ENCODE data around the gene ZRANB1.
"Not testable (repeated sequence)": the region's sequence is repeated elsewhere in the genome, so short reads cannot be mapped to it uniquely, and the experiment has no call there.

The ZRANB1 gene

DNA sequence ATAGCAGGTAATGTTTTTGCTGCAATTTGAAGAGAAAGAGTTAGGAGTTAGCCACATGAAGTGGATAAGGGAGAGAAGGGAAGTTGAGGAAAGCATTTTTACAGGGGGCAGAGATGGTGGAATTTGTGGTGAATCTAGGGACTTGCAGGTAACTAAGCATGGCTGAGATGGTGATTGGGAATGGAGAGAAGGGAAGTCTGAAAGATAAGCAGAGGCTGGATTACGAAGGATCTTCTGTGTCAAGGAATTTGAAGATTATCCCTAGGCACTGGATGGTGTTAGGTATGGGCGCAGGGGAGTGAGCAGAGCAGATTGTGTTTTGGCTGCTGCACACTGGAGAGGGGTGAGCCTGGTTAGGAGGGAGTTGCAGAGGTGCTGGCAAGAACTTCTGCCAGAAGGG, 25.3 kb downstream of the ZRANB1 start:
- no peak for FAIRE-seq

DNA sequence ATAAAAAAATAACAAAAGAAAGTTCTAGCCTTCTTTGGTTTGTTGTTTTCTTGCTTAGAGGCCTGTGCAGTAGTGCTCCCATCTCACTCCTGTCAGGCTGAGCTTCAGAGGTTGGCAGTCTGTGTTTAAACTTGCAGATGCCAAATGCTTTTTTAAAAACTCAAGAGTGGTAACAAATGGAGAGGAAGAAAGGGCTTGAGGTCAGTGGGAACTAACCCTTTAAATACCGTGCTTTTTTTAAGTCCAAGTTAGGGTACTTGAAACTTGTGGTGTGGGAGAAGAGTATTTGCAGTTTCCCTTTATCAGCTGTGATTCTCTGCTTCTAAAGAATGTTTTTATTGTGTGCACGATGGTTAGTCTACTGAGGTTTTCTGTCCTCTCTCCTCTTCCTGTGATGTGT, 29.4 kb downstream of the ZRANB1 start:
- no peak for FAIRE-seq

DNA sequence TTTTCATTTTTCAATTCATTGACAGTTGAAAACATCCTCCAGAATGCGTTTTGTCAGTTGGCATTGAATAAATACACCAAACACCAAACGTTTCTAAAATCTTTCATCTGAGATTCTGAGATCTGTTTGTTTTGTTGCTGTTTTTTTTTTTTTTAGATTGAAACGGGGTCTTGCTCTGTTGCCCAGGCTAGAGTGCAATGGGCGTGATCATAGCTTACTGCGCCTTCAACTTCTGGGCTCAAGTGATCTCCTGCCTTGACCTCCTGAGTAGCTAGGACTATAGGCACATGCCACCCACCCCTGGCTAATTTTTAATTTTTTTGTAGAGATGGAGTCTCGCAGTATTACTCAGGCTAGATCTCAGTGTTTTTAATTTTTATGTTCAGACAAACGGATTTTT, 30.7 kb downstream of the ZRANB1 start:
- no peak for FAIRE-seq

DNA sequence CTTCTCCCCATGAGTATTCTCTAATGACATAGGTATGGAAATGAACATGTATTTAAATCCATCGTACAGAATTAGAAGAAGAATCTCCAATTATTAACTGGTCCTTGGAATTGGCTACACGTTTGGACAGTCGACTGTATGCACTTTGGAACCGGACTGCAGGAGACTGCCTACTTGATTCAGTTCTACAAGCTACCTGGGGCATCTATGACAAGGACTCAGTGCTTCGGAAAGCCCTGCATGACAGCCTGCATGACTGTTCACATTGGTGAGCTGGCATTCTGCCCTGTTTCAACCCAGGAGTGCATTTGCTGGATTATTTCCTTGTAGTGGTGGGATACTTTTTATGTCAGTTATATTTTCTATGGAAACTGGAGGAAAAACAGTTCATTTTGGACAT, 32.2 kb downstream of the ZRANB1 start:
- FAIRE-seq: no peak

DNA sequence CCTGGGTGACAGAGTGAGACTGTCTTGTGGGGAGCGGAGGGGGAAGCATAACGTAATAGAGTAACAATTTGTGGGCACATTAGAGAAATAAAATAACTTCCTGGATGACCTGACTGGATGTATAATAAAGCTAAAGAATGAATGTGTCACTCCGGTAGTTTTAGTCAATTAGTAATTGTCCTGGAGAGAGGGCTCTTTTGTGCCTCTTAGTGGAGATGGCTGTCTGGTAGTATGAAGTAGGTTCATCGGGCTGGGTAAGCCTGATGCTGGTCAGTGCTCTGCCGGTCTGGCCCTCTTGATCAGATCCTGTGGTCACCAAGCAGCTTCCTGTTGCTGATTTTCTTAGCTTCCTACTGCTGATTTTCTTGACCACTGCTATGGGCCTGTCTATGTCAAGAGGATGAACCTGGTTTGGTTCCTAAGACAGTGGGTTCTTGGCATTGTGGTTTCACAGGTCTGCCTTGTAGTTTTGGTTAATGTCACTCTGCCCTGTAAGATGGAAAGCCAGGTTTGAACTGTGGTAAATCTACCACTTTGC, 34.1 kb downstream of the ZRANB1 start:
- no peak for FAIRE-seq

DNA sequence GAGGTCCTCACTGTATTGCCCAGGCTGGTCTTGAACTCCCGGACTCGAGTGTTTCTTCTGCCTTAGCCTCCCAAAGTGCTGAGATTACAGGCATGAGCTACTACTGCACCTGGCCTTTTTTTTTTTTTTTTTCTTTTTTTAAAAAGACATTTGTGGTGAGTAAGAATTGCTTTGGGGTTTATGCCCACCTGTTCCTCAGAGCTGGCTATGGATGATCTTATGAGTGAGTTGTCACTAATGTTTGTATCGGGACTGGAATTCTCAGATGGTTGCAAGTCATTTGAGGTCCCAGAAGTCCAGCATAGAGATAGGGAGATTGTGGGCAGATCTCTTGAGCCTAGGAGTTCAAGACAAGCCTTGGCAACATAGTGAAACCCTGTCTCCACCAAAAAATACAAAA, 35.2 kb downstream of the ZRANB1 start:
- no peak for FAIRE-seq

DNA sequence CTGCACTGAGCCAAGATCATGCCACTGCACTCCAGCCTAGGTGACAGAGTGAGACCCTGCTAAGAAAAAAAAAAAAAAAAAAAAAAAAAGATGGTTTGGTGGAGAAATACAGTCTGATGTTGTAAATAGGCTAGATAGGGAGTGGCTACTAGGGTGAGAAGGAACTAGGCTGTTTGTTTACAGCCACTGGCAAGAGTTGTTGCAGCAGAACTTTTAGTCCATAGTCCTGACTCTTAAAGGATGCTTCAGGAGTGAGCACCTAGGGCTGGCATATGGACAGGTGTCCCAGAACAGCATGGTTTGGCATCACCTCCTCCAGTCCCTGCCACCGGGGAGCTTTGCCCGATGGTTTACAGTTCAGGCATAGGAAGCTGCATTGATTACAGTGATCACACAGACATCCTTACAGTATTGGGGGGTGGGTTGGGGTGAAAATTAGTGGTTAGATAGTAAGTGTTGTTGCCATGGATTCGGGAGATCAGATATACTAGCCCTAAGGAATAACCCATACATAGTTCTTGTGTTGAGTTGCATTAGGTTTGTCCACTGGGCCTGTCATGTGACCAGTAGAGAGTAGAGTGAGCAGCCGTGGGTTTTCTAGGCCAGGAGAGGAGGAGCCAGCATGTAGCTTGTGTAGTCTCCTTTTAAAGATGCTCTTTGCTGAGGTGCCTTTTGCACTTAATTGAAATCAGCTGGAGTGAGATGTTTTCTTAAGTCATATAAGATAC, 35.9 kb downstream of the ZRANB1 start:
- no peak for FAIRE-seq

DNA sequence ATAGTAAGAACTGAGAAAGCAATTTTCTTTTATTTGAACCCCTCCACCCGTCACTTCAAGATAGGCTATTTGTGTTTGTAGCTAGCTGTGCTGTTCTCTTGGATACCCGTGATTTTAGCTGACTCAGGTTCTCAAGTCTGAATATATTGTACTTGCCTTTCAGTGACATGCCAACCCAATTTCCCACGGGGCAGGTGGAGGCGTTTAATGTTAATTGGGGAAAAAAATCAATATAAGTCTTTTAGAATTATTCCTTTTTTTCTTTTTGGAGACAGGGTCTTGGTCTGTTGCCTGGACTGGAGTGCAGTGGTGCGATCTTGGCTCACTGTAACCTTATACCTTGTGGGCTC, 36.4 kb downstream of the ZRANB1 start:
- FAIRE-seq: no peak

DNA sequence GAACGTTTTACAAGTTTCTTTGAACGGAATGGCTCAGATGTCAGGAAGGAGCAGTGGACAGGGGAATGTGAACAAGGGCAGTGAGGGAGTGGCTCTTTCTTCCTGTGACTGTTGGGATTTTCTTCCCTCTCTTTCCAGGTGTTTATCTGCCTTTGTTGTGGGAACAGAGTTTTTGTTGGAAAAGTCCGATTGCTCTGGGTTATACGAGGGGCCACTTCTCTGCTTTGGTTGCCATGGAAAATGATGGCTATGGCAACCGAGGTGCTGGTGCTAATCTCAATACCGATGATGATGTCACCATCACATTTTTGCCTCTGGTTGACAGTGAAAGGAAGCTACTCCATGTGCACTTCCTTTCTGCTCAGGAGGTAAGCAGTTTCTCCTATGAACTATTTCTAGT, 41.4 kb downstream of the ZRANB1 start:
- FAIRE-seq: no peak

DNA sequence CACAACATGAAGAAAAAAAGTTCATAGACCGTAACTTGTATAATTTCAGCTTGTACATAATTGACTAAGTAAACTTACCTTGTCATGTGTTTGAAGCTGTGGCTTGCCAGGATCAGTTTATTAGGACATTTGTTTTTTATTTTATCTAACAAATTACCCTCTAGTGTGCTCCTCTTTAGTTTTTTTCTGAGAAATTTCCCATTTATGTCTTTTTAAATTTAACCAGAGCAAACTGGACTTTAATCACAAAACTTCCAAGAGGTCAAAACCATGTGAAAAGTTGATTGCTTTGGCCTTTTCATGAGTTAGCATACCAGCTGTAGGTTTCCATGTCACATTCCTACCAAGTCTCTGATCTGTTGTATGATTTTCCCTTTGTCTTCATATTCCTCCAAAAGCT, 42.5 kb downstream of the ZRANB1 start:
- FAIRE-seq: no peak

DNA sequence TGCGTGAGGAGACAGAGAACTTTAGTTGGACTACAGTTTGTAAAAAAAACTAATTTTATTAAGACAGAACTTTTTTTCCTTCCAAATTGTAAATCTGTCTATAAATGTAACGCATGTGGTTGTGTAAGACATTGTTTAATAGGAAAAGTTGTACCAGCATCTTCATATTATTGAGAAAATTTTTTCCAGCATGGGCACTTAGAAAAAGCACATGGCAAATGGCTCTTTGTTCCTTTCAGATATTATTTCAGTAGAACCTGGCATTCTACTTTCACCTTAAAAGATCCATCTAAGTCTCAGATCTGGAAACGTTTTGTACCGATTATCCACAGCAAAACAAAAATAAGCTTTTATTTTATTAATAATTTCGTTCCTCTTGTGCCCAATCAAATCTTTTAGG, 43.2 kb downstream of the ZRANB1 start:
- no peak for FAIRE-seq

DNA sequence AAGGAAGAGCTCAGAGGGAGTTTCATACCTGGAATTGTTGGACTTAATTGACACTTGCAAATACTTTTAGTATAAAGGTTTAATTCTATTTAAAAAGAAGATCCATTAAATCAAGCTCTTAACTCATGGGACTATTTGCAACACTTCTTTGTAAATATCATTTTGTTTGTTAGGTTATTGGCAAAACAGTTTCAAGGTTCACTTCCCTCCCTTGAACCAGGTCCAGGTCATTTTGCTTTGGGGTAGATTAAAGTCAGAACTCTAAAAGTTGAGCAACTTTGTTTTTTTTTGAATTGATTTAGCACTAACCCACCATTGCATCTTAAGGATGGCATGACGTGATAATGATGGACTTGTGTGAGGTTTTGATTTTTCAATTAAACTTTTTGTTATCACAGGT, 45.9 kb downstream of the ZRANB1 start:
- no peak for FAIRE-seq

DNA sequence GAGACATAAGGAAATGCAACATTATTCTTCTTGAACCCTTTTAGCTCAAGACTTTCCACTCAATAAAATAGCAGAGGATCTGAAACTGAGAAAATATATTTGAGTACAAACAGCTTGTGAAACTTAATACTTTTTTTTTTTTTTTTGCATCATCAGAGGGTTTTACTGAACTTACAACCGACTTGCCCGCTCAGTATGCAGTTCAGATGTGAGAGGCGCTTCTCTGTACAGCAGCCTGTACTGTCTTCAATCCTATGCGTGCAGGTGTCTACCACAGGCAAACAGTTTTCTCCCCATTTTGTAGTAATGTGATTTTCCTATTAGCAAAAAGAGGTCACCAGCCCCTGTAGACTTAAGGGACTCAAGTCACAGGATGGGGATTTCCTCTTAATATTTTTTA, 46.8 kb downstream of the ZRANB1 start:
- not testable (repeated sequence) for FAIRE-seq

DNA sequence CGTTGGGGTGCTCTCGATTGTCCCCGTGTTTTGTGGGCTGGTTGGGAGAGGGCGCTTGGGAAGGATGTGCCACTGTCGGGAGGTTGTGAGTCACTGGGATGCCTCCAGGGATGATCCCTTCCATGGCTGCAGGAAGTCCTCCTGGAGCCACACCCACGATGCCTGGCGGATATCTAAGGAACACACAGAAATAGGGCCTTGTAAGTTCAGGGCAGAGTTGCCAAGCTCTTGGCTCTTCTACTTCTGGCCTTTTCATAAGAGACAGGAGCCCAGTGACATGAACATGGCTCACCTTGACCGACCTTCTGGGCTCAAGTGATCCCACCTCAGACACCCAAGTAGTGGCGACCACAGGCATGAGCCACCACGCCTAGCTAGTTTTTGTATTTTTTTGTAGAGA, 47.6 kb downstream of the ZRANB1 start:
- no peak for FAIRE-seq

DNA sequence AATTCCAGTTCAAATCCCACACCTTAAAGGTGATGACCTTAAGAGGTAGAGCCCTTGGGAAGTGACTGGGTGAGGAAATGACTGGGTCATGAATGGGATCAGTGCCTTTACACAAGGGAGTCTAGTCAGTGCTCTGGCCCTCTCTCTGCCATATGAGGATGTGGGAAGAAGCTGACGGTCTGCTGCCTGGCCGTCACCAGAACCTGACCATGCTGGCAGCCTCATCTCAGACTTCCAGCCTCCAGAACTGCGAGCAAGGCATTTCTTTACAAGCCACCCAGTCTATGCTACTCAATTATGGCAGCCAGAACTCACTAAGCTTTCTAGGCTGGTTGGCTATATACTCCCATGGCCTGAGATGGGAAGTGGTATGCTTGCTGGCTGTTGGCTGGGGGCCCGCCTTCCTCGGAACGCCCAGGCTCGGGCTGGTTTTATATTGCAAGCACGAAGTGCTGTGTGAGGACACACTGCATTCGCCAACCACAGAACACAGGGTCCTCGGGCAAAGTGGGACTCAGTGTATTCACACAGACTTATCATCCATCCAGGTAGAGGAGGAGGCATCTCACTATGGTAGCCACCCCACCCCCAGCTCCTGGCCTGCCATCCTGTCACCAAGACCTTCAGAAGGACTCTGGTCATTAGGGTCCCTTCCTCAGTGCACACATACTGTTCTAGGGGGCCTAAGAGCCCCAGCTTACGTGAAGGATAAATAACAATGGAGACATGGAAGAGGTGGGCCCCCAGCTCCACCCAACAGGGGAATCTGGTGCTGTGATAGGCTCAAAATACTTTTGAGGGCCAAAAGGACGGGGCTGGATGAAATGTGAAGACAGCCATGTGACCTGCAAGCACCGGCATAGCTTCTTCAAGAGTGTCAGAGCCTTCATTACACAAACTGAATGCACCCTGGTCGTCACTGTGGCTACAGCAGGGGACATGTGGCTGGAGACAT, 49.0 kb downstream of the ZRANB1 start:
- no peak for FAIRE-seq

DNA sequence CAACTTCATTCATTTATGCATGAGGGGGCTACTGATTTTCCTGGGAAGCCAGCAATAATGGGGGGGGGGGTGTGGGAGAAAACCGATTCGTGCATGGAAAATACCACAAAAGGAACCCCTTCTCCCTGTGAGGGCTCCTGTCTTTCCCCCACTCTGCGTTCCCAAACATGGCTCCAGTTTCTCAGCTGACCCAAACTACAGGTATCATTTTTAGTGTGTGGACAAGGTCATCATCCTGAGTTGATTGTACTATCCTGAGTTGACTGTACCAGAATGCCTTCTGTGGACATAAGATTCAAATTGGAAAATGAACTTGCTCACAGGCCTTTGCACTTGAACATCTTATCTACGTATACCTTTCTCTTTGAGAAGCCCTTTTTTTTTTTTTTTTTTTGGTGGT, 49.9 kb downstream of the ZRANB1 start:
- no peak for FAIRE-seq

DNA sequence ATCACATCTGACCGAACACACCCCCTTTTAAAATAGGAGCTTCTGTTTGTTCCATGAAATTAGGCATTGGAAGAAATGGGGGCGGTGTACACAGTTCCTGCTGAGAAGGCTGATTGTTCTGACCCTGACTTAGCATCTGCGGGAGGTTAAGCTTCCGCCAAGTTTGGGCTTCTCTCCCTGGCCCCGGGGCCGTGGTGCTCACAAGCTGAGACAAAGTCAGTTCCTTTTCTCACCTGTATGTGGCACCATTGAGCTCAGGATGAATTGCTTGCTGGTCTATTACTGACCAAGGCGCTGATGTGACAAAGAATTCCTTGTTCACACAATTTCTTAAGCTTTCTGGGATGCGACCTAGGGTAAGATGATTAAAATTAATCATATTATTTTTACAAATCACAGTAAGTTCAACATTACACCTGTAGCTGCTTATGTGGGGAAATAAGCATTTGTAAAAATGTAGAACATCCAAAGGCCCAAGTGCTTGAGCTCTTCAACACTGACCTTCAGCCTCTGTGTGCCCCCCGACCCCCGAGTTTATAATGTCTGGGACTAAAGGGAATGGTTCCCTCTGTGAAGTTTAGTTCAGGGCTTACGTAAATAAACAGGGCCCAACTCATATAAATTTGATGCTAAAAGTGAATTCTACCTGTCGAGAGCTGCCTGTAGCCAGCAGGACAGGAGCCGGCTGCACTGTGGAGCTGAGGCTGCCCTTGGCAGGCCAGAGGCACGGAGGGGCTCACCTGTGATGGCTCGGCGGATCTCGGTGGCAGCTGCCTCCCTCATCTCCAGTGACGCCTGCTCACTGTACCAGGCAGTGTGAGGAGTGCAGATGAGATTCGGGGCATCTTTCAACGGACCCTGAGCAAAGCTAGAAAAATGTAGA, 50.8 kb downstream of the ZRANB1 start:
- no peak for FAIRE-seq

DNA sequence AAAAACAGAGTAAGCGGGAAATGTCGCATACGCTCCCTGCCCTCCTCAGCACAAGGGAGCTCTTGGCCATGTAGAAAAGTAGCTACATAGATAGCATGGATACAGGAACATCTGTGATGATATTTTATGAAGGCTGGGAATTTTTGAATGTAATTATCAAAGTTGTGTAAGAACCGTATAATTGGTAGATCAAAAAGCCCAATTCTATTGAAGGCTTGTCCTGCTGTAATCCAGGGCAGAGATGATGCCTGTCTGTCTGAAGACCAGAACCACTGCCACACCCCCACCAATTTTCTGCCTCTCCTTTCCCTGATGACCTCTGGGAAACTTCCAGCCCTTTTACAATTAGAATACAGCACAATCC, 51.4 kb downstream of the ZRANB1 start:
- FAIRE-seq: no peak

DNA sequence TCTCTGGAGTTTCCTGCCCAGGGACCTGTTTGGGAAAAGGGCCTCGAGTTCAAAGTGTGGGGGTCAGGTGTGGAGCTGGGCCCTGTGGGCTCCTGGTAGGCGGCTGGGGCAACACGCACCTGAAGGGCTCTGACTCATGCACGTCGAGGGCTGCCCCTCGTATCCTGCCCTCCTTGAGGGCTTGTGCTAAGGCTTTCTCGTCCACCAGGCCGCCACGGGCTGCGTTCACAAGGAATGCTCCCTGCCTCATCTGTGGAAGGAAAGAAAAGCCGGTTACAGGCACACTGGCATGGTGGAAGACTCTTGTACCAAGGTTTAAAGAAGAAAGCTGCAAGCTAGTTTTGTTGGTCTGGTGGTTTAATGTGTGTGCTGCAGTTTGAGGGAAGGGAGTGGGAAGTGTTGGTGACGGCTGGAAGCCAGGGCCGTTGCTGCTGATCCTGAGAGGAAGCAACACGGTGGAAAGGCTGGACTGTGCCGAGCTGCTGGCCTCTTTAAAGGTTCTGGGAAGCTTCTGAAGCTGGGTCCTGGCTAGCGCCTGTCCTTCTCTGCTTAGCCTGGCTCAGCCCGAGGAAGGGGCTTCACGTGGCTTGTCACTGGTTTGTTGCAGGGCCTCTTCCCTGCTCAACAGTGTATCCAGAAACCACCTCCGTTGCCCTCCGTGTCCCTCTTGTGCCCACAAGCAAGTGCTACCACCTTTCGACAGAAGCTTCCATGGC, 52.0 kb downstream of the ZRANB1 start:
- FAIRE-seq: no peak

DNA sequence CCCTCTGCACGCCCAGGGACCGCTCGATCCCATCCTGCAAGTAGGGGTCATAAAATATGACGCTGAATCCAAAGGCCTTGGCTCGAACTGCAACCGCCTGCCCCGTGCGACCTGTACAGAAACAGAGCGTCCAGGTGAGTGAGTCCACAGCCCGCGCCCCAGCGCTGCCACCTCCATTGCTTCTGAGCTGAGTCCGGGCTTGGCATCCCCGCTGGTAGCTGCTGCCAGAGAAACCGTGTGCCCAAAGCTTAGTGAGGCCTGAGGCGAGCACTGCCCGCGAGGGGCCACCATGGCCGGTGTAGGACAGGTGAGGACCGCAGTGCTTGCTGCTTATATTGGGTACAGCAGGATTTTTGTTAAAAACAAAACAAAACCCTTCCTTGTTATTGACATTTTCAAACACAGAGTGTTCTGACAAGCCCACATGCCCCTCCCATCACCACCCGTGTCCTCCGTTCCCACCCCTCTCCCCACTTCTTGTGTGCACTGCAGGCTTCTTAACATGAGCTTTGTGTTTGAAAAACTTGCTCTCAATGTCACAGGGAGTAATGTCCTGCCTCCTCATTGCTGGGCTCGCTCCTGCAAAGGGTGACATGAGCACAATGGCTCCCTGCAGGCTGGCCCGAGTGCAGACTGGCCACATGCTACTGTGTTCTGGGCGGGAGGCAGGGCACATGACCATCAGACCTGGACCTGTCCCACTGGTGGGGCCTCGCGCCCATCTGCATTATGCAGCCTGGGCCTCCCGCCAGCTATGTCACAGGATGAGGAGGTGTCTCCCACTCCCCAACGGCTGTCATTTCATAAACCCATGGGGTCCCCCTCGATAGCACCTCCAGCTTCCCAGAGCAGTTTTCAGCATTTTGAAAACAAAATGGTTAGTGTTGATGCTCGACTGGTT, 52.9 kb downstream of the ZRANB1 start:
- FAIRE-seq: no peak

DNA sequence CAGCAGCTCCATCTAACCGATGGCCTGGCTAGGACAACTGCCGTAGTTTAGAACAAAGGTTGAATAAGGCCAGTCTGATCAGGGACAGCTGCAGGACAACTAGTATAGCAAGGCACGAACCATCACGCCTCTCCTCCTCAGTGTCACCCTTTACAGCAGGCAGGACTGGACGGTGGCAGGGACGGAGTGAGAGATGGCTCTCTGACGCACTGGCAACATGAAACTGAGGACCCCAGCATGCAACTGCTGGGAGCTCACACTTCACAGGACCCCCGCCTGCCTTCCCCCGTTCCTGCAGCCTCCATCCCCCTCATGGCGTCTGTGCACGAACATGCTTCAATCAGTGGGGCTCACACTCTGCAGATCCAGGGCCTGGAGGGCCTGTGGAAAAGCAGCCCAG, 53.7 kb downstream of the ZRANB1 start:
- FAIRE-seq: no peak
